ENCODE data around the gene MUS81.

Gene MUS81

GRCh38 chr11:65861165-65861505 lies 902 bp downstream of the MUS81 start:
- no peak for DNase-seq (ENCODE audit: low read depth)

DNA sequence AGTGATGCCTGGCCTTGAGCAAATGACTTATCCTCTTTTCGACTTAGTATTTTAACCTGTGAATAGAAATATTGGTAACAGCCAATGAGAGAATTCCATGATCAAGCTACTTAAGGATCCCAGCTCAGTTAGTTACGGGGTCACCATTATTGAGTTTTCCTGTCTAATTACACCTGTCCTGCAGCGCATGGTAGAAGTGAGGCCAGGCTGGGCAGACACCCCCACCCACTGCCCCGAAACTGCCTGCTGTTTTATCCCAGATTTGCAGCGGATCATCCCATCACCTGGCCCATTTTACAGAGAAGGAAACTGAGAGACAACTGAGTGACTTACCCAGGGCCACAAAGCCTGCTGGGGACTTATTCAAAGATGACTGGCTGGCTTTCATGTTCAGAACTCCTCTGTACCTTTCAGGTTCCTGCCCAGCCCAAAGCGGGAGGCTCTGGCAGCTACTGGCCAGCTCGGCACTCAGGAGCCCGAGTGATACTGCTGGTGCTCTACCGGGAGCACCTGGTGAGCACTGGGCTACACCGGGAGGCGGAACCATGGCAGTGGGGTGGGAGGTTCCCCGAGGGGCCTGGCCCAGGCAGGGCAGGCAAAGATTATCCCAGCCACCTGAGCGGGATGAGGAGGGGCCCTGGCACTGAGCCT lies 1.4 kb downstream of the MUS81 start:
- no peak for DNase-seq (ENCODE audit: low read depth)

DNA sequence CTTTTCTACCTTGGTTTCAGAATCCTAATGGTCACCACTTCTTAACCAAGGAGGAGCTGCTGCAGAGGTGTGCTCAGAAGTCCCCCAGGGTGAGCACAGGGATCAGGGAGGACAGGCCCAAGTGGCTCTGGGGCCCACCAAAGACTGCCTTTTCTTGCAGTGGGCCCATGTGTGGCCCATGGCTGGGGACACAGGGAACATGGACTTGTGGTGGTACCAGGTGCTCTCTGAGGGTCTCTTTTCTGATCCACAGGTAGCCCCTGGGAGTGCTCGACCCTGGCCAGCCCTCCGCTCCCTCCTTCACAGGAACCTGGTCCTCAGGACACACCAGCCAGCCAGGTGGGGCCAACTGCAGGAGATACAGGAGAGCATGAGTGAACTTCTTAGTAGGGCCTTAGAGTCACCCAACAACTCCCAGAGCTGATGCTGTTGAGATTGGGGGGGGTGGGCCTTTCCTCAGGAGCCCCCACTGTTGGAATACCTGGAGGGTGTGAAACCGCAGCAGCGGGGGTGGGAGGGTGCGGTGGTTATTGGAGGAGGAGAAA lies 2.0 kb downstream of the MUS81 start:
- DNase-seq (ENCODE audit: low read depth) = no peak

DNA sequence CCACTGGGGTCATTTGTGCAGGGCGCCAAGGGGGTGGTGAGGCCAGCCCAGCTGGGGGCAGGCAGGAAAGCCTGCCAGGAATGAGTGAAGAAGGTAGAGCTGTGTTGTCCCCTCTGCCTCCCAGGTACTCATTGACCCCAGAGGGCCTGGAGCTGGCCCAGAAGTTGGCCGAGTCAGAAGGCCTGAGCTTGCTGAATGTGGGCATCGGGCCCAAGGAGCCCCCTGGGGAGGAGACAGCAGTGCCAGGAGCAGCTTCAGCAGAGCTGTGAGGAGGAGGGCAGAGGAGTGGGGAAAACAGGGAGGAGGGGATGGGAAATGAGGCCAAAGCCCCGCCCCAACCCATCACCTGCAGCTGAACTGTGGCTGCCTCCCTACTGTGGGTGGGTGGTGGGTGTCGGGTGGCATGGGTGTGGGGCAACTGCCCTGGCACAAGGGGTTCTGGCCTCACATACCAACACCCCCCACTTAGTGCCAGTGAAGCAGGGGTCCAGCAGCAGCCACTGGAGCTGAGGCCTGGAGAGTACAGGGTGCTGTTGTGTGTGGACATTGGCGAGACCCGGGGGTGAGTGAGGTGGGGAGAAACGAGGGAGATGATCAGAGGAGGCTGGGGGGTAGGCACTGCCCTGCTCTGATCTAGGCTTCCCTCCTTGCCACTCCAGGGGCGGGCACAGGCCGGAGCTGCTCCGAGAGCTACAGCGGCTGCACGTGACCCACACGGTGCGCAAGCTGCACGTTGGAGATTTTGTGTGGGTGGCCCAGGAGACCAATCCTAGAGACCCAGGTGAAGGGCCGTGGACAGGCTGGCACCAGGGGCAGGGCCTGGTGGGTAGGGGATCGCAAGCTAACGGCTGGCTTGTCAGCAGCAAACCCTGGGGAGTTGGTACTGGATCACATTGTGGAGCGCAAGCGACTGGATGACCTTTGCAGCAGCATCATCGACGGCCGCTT lies 3.0 kb downstream of the MUS81 start:
- no peak for DNase-seq (ENCODE audit: low read depth)

- no peak for DNase-seq (ENCODE audit: low read depth)
Observed at GRCh38 chr11:65863889-65864705, 3.9 kb downstream of the MUS81 start.

- DNase-seq (ENCODE audit: low read depth) = no peak
Observed at GRCh38 chr11:65864706-65865471, 4.7 kb downstream of the MUS81 start.

GRCh38 chr11:65865550-65866172 lies 5.4 kb downstream of the MUS81 start:
- no peak for DNase-seq (ENCODE audit: low read depth)

GRCh38 chr11:65866509-65867283 lies 6.5 kb downstream of the MUS81 start:
- no peak for DNase-seq (ENCODE audit: low read depth)

GRCh38 chr11:65867284-65868071 lies 7.2 kb downstream of the MUS81 start:
- DNase-seq (ENCODE audit: low read depth) = no peak

- DNase-seq (ENCODE audit: low read depth) = no peak
Observed at GRCh38 chr11:65868076-65868667, 7.9 kb downstream of the MUS81 start.

GRCh38 chr11:65868907-65869306 lies 8.7 kb downstream of the MUS81 start:
- DNase-seq (ENCODE audit: low read depth) = no peak

- DNase-seq (ENCODE audit: low read depth) = no peak
Observed at GRCh38 chr11:65869643-65870306, 9.5 kb downstream of the MUS81 start.

DNA sequence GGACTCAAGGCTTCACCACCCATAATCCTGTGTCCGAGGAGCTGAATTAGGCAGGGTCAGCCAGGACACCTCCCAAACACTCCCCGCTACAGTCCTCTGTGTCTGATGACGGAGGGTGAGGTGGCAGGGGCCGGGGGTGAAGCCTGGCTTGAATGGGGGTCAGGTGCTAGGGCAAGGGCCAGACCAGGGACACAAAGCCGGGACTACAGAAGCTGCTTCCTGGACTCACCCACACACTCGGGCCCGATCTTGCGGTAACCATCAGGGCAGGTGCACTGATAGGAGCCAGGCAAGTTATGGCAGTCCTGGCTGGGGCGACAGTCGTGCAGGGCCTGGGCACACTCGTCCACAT lies 10.1 kb downstream of the MUS81 start:
- no peak for DNase-seq (ENCODE audit: low read depth)

DNA sequence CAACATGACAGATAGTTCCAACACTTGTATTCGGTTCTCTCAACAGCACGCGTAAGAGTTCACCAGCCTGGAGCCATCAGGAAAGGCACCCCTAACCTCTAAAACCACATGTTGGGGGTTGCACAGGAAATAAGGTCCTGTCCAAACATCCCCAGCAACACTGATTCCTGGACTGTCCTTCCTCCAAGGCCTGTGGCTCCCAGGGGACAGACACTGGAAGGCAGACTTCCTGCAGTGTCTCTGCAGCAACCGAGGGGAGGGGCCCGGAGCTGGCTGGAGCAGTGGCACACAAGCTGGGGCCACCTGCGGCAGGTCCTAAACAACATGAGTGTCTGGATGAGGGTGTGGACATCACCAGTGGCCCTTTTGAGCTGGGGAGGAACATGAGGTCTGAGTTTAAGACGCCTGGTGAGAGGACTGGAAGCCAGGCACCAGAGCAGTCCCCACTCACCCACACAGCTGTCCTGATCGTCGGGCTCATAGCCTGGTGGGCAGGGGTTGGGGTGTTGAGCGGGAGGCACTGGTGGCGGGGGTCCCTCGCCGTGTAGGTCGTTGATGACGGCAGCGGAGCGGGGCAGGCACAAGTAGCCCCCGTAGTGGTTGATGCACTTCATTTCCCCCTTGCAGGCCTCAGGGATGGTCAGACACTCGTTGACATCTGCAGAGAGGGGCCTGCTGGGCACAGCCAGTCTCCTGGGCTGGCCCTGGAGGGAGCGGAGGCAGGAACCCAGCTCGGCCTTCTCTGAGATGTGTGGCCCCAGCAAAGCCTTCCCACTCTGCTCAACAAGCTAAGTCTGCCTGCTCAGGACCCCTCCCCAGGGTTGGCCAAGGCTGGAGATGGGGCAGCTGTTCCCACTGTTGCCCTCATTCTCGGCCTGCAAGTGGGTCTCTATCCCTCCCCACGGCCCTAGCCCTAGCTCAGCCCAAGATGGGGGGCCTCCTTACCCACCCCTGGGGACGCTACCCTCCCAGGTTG lies 10.8 kb downstream of the MUS81 start:
- no peak for DNase-seq (ENCODE audit: low read depth)

- no peak for DNase-seq (ENCODE audit: low read depth)
Observed at GRCh38 chr11:65871811-65872548, 11.7 kb downstream of the MUS81 start.

- DNase-seq (ENCODE audit: low read depth) = no peak
Observed at GRCh38 chr11:65872586-65873317, 12.5 kb downstream of the MUS81 start, which contains the start of gene EFEMP2. EFEMP2 (minus strand) TSS chr11:65872800; CDS start chr11:65872354, 446 bp downstream.
